HEK293 (cell line): ENCODE data around the gene C20orf144.

ENCODE experiments used
- CTCF ChIA-PET: fragments of 350-600 bp; formaldehyde crosslinking; extraction: SDS; loops from one replicate; lab custom pipeline; 2021; ENCODE audit warnings: antibody characterized with exemption; lab: Yijun Ruan, JAX
- POLR2A ChIA-PET: fragments of 300-600 bp; formaldehyde crosslinking; extraction: SDS; loops from one replicate; lab custom pipeline; 2020; ENCODE audit warnings: antibody characterized with exemption, inconsistent platforms; lab: Yijun Ruan, JAX
- H3K27ac ChIP-seq: fragments of 200-500 bp; sonication (Bioruptor generic); 2 replicates; pipeline ENCODE4 v1.5.1; 2014; ENCODE audit warnings: low read depth, low read length, control low read depth, inconsistent platforms; ENCODE audit errors: extremely low read depth
- H3K36me3 ChIP-seq, 2 experiments: fragments of 200-500 bp in 1 of 2; sonication (Bioruptor generic) in 1 of 2; 1 replicate in 1 of 2; 2 replicates in 1 of 2; pipeline ENCODE4 v1.5.1; 2014 to 2017; ENCODE audit warnings: inconsistent platforms in 2 of 2, low read length in 2 of 2; ENCODE audit not compliant: control insufficient read depth in 2 of 2, insufficient read depth in 1 of 2
- H3K4me1 ChIP-seq: fragments of 200-500 bp; sonication (Bioruptor generic); 2 replicates; pipeline ENCODE4 v1.5.1; 2014; ENCODE audit warnings: mild to moderate bottlenecking, low read length, inconsistent platforms; ENCODE audit not compliant: control insufficient read depth, insufficient read depth
- H3K4me3 ChIP-seq: 2 replicates; pipeline ENCODE4 v1.5.1; 2011; ENCODE audit warnings: low read depth, mild to moderate bottlenecking, control low read depth, low read length, moderate library complexity
- H3K9me3 ChIP-seq: fragments of 200-500 bp; sonication (Bioruptor generic); 2 replicates; pipeline ENCODE4 v1.5.1; 2014; ENCODE audit warnings: low read depth, low read length, inconsistent platforms; ENCODE audit not compliant: control insufficient read depth, insufficient read depth
- GFI1B ChIP-seq: fragments of 450-650 bp; formaldehyde crosslinking; IDR thresholded peaks from 2 replicates; pipeline ENCODE4 v1.5.1; 2016; ENCODE audit warnings: missing biosample characterization, missing genetic modification characterization
- KLF1 ChIP-seq: fragments of 450-650 bp; formaldehyde crosslinking; IDR thresholded peaks from 2 replicates; pipeline ENCODE4 v1.5.1; 2016; ENCODE audit warnings: missing biosample characterization, missing genetic modification characterization
- KLF9 ChIP-seq: fragments of 450-650 bp; formaldehyde crosslinking; IDR thresholded peaks from 2 replicates; pipeline ENCODE4 v1.5.1; 2016; ENCODE audit warnings: missing biosample characterization, missing genetic modification characterization, low read depth
- SP2 ChIP-seq: fragments of 450-650 bp; formaldehyde crosslinking; IDR thresholded peaks from 2 replicates; pipeline ENCODE4 v1.5.1; 2016; ENCODE audit warnings: missing biosample characterization, missing genetic modification characterization
- YY1 ChIP-seq: fragments of 450-650 bp; formaldehyde crosslinking; IDR thresholded peaks from 2 replicates; pipeline ENCODE4 v1.5.1; 2018; ENCODE audit warnings: missing biosample characterization, missing genetic modification characterization
- ZIC2 ChIP-seq: fragments of 450-650 bp; formaldehyde crosslinking; IDR thresholded peaks from 2 replicates; pipeline ENCODE4 v1.5.1; 2016; ENCODE audit warnings: missing biosample characterization, missing genetic modification characterization
- ZNF223 ChIP-seq: fragments of 450-650 bp; formaldehyde crosslinking; IDR thresholded peaks from 2 replicates; pipeline ENCODE4 v1.5.1; 2016; ENCODE audit warnings: missing biosample characterization, missing genetic modification characterization
- ZNF311 ChIP-seq: fragments of 450-650 bp; formaldehyde crosslinking; IDR thresholded peaks from 2 replicates; pipeline ENCODE4 v1.5.1; 2017; ENCODE audit warnings: missing biosample characterization, missing genetic modification characterization, borderline replicate concordance
- ZNF335 ChIP-seq: fragments of 450-650 bp; formaldehyde crosslinking; conservative IDR thresholded peaks from 2 replicates; pipeline ENCODE4 v1.5.1; 2016; ENCODE audit warnings: missing biosample characterization, missing genetic modification characterization
- ZNF514 ChIP-seq: fragments of 450-650 bp; formaldehyde crosslinking; IDR thresholded peaks from 2 replicates; pipeline ENCODE4 v1.5.1; 2016; ENCODE audit warnings: missing biosample characterization, missing genetic modification characterization
- ZNF792 ChIP-seq: fragments of 450-650 bp; formaldehyde crosslinking; IDR thresholded peaks from 2 replicates; pipeline ENCODE4 v1.5.1; 2016; ENCODE audit warnings: missing biosample characterization, missing genetic modification characterization
- TF ChIP-seq, protein P1 (sequence below): fragments of 450-650 bp; formaldehyde crosslinking; IDR thresholded peaks from 2 replicates; pipeline ENCODE4 v1.5.1; 2016; ENCODE audit warnings: missing biosample characterization, missing genetic modification characterization, borderline replicate concordance
- TF ChIP-seq, protein P2 (sequence below): fragments of 450-650 bp; formaldehyde crosslinking; IDR thresholded peaks from 2 replicates; pipeline ENCODE4 v1.5.1; 2017; ENCODE audit warnings: missing biosample characterization, missing genetic modification characterization
- TF ChIP-seq, protein P3 (sequence below): fragments of 450-650 bp; formaldehyde crosslinking; IDR thresholded peaks from 2 replicates; pipeline ENCODE4 v1.5.1; 2016; ENCODE audit warnings: missing biosample characterization, missing genetic modification characterization
- TF ChIP-seq, protein P4 (sequence below): fragments of 450-650 bp; formaldehyde crosslinking; IDR thresholded peaks from 2 replicates; pipeline ENCODE4 v1.5.1; 2016; ENCODE audit warnings: missing biosample characterization, missing genetic modification characterization
- TF ChIP-seq, protein P5 (sequence below): fragments of 450-650 bp; formaldehyde crosslinking; IDR thresholded peaks from 2 replicates; pipeline ENCODE4 v1.5.1; 2016; ENCODE audit warnings: missing biosample characterization, missing genetic modification characterization

The C20orf144 gene

DNA sequence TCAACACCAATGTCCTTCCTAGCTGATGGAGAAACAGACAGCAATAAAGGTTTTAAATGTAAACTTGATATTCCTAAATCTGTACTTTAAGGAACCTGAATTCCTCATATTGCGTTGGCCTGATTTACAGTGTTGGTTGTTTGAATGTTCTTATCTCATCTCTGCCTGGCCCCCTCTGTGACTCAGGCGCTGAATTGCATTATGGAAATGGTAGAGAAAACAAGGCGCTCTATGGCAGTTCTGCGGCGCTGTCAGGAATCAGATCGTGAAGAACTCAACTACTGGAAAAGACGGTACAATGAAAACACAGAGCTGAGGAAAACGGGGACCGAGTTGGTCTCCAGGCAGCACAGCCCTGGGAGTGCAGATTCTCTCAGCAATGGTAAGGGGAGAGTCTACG lies 32.6 kb upstream of the C20orf144 start:
- ChIA-PET POLR2A (no interaction called here), CTCF (no interaction called here)
- H3K36me3 ChIP-seq: peaks cover 11 to 75% of the 10 kb centered on the region in 2 experiments; a peak in 2 of 3 replicates
- H3K27ac ChIP-seq: no peak overlapping the region
- H3K9me3 ChIP-seq: no peaks in the 10 kb centered on the region
- TF ChIP-seq, protein P1, sequence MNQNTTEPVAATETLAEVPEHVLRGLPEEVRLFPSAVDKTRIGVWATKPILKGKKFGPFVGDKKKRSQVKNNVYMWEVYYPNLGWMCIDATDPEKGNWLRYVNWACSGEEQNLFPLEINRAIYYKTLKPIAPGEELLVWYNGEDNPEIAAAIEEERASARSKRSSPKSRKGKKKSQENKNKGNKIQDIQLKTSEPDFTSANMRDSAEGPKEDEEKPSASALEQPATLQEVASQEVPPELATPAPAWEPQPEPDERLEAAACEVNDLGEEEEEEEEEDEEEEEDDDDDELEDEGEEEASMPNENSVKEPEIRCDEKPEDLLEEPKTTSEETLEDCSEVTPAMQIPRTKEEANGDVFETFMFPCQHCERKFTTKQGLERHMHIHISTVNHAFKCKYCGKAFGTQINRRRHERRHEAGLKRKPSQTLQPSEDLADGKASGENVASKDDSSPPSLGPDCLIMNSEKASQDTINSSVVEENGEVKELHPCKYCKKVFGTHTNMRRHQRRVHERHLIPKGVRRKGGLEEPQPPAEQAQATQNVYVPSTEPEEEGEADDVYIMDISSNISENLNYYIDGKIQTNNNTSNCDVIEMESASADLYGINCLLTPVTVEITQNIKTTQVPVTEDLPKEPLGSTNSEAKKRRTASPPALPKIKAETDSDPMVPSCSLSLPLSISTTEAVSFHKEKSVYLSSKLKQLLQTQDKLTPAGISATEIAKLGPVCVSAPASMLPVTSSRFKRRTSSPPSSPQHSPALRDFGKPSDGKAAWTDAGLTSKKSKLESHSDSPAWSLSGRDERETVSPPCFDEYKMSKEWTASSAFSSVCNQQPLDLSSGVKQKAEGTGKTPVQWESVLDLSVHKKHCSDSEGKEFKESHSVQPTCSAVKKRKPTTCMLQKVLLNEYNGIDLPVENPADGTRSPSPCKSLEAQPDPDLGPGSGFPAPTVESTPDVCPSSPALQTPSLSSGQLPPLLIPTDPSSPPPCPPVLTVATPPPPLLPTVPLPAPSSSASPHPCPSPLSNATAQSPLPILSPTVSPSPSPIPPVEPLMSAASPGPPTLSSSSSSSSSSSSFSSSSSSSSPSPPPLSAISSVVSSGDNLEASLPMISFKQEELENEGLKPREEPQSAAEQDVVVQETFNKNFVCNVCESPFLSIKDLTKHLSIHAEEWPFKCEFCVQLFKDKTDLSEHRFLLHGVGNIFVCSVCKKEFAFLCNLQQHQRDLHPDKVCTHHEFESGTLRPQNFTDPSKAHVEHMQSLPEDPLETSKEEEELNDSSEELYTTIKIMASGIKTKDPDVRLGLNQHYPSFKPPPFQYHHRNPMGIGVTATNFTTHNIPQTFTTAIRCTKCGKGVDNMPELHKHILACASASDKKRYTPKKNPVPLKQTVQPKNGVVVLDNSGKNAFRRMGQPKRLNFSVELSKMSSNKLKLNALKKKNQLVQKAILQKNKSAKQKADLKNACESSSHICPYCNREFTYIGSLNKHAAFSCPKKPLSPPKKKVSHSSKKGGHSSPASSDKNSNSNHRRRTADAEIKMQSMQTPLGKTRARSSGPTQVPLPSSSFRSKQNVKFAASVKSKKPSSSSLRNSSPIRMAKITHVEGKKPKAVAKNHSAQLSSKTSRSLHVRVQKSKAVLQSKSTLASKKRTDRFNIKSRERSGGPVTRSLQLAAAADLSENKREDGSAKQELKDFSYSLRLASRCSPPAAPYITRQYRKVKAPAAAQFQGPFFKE (tag by site-specific recombination): no peak
- no peak for TF ChIP-seq ZNF514
- TF ChIP-seq, protein P2, sequence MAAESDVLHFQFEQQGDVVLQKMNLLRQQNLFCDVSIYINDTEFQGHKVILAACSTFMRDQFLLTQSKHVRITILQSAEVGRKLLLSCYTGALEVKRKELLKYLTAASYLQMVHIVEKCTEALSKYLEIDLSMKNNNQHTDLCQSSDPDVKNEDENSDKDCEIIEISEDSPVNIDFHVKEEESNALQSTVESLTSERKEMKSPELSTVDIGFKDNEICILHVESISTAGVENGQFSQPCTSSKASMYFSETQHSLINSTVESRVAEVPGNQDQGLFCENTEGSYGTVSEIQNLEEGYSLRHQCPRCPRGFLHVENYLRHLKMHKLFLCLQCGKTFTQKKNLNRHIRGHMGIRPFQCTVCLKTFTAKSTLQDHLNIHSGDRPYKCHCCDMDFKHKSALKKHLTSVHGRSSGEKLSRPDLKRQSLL (tag by site-specific recombination): no peak
- no peaks in the 10 kb centered on the region for H3K4me1 ChIP-seq
- no peak overlapping the region for H3K4me3 ChIP-seq

DNA sequence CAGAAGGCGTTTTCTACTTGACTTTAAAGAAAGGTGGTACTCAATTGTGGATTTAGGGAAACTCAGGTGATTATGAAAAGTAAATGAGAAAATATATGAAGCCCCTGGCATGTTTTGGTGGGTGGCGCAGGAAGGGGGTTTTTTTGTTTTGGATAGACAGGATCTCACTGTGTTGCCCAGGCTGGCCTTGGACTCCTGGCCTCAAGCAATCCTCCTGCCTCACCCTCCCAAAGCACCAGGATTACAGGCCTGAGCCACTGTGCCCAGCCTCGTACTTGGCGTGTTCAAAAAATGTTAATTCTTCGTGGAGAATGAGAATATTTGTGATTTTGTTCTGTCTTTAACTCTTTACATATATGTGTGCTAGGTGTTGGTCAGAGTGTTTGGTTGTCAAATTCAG lies 32.1 kb upstream of the C20orf144 start:
- POLR2A ChIA-PET: no interaction called here
- Histone ChIP-seq H3K27ac (no peak overlapping the region), H3K4me3 (no peak overlapping the region), H3K9me3 (no peaks in the 10 kb centered on the region), H3K36me3 (peaks cover 11 to 70% of the 10 kb centered on the region in 2 experiments; a peak in 2 of 3 replicates), H3K4me1 (no peaks in the 10 kb centered on the region)
- CTCF ChIA-PET: no interaction called here
- TF ChIP-seq ZNF792 (tag by site-specific recombination) (no peak), YY1 (no peak), KLF1 (tag by site-specific recombination) (no peak), ZIC2 (tag by site-specific recombination) (no peak), SP2 (tag by site-specific recombination) (no peak), ZNF311 (tag by site-specific recombination) (no peak), ZNF223 (no peak), KLF9 (tag by site-specific recombination) (no peak), GFI1B (tag by site-specific recombination) (no peak), ZNF335 (tag by site-specific recombination) (no peak)
- TF ChIP-seq, protein P3, sequence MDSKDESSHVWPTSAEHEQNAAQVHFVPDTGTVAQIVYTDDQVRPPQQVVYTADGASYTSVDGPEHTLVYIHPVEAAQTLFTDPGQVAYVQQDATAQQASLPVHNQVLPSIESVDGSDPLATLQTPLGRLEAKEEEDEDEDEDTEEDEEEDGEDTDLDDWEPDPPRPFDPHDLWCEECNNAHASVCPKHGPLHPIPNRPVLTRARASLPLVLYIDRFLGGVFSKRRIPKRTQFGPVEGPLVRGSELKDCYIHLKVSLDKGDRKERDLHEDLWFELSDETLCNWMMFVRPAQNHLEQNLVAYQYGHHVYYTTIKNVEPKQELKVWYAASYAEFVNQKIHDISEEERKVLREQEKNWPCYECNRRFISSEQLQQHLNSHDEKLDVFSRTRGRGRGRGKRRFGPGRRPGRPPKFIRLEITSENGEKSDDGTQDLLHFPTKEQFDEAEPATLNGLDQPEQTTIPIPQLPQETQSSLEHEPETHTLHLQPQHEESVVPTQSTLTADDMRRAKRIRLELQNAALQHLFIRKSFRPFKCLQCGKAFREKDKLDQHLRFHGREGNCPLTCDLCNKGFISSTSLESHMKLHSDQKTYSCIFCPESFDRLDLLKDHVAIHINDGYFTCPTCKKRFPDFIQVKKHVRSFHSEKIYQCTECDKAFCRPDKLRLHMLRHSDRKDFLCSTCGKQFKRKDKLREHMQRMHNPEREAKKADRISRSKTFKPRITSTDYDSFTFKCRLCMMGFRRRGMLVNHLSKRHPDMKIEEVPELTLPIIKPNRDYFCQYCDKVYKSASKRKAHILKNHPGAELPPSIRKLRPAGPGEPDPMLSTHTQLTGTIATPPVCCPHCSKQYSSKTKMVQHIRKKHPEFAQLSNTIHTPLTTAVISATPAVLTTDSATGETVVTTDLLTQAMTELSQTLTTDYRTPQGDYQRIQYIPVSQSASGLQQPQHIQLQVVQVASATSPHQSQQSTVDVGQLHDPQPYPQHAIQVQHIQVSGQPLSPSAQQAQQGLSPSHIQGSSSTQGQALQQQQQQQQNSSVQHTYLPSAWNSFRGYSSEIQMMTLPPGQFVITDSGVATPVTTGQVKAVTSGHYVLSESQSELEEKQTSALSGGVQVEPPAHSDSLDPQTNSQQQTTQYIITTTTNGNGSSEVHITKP (tag by site-specific recombination): no peak
- TF ChIP-seq, protein P4, sequence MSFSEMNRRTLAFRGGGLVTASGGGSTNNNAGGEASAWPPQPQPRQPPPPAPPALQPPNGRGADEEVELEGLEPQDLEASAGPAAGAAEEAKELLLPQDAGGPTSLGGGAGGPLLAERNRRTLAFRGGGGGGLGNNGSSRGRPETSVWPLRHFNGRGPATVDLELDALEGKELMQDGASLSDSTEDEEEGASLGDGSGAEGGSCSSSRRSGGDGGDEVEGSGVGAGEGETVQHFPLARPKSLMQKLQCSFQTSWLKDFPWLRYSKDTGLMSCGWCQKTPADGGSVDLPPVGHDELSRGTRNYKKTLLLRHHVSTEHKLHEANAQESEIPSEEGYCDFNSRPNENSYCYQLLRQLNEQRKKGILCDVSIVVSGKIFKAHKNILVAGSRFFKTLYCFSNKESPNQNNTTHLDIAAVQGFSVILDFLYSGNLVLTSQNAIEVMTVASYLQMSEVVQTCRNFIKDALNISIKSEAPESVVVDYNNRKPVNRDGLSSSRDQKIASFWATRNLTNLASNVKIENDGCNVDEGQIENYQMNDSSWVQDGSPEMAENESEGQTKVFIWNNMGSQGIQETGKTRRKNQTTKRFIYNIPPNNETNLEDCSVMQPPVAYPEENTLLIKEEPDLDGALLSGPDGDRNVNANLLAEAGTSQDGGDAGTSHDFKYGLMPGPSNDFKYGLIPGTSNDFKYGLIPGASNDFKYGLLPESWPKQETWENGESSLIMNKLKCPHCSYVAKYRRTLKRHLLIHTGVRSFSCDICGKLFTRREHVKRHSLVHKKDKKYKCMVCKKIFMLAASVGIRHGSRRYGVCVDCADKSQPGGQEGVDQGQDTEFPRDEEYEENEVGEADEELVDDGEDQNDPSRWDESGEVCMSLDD (tag by site-specific recombination): no peak
- TF ChIP-seq, protein P5, sequence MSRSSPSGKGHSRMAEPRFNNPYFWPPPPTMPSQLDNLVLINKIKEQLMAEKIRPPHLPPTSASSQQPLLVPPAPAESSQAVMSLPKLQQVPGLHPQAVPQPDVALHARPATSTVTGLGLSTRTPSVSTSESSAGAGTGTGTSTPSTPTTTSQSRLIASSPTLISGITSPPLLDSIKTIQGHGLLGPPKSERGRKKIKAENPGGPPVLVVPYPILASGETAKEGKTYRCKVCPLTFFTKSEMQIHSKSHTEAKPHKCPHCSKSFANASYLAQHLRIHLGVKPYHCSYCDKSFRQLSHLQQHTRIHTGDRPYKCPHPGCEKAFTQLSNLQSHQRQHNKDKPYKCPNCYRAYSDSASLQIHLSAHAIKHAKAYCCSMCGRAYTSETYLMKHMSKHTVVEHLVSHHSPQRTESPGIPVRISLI (tag by site-specific recombination): no peak
